RWPE2 (cell line): ENCODE measurements around the gene CCDC91.

Experiments
- ATAC-seq: fragments of 200-7000 bp; cut with Tn5 transposase; 3 replicates; pipeline ENCODE4 v1.9.1; 2021; ENCODE audit warnings: low read depth
- DNase-seq: peaks from one replicate; pipeline ENCODE4 v3.0.0-alpha.2; 2020; ENCODE audit warnings: low spot score
- H3K27ac ChIP-seq: fragments of 450-650 bp; 2 replicates; pipeline ENCODE4 v1.5.1; 2017; ENCODE audit warnings: mild to moderate bottlenecking; ENCODE audit not compliant: poor library complexity, severe bottlenecking
- H3K27me3 ChIP-seq: fragments of 250-450 bp; sonication (Bioruptor Pico); 2 replicates; pipeline ENCODE4 v1.5.1; 2021; ENCODE audit warnings: mild to moderate bottlenecking, moderate library complexity; ENCODE audit not compliant: insufficient read depth, poor library complexity, severe bottlenecking
- H3K36me3 ChIP-seq: fragments of 250-450 bp; sonication (Bioruptor Pico); 2 replicates; pipeline ENCODE4 v1.5.1; 2020; ENCODE audit warnings: low read depth, mild to moderate bottlenecking, moderate library complexity
- H3K4me1 ChIP-seq: fragments of 250-450 bp; sonication (Bioruptor Pico); 2 replicates; pipeline ENCODE4 v1.5.1; 2021; ENCODE audit warnings: mild to moderate bottlenecking, moderate library complexity; ENCODE audit not compliant: insufficient read depth, poor library complexity, severe bottlenecking
- H3K4me3 ChIP-seq: fragments of 250-450 bp; sonication (Bioruptor Pico); 2 replicates; pipeline ENCODE4 v1.5.1; 2021; ENCODE audit warnings: mild to moderate bottlenecking, moderate library complexity; ENCODE audit not compliant: severe bottlenecking
- H3K9me3 ChIP-seq: fragments of 250-450 bp; sonication (Bioruptor Pico); 2 replicates; pipeline ENCODE4 v1.5.1; 2021; ENCODE audit warnings: mild to moderate bottlenecking, moderate library complexity; ENCODE audit not compliant: severe bottlenecking
- CTCF ChIP-seq: fragments of 450-650 bp; IDR thresholded peaks from one replicate; pipeline ENCODE4 v1.5.1; 2017; ENCODE audit warnings: mild to moderate bottlenecking, moderate library complexity; ENCODE audit not compliant: poor library complexity, severe bottlenecking

CCDC91 gene

GRCh38 chr12:28582672-28583376 is 392.6 kb downstream of the CCDC91 start:
- TF ChIP-seq CTCF: no peak
- no peak for DNase-seq
- Histone ChIP-seq H3K27ac (no peak overlapping the region), H3K9me3 (no peaks in the 10 kb centered on the region), H3K36me3 (no peaks in the 10 kb centered on the region), H3K4me3 (no peak overlapping the region), H3K4me1 (no peaks in the 10 kb centered on the region), H3K27me3 (no peaks in the 10 kb centered on the region)
- ATAC-seq: no peak

- DNase-seq (no peak), ATAC-seq (no peak)
- no peak for TF ChIP-seq CTCF
- Histone ChIP-seq H3K27me3 (no peaks in the 10 kb centered on the region), H3K27ac (no peak overlapping the region), H3K4me3 (no peak overlapping the region), H3K36me3 (no peaks in the 10 kb centered on the region), H3K4me1 (no peaks in the 10 kb centered on the region), H3K9me3 (no peaks in the 10 kb centered on the region)
Measured at GRCh38 chr12:28583701-28584261, 393.5 kb downstream of the CCDC91 start.

- Histone ChIP-seq H3K27ac (no peak overlapping the region), H3K4me3 (no peak overlapping the region), H3K27me3 (no peaks in the 10 kb centered on the region), H3K9me3 (no peaks in the 10 kb centered on the region), H3K4me1 (no peaks in the 10 kb centered on the region), H3K36me3 (no peaks in the 10 kb centered on the region)
- ATAC-seq: no peak
- DNase-seq: no peak
- TF ChIP-seq CTCF: no peak
Measured at GRCh38 chr12:28585146-28585545, 394.9 kb downstream of the CCDC91 start.

GRCh38 chr12:28586481-28586880 is 396.2 kb downstream of the CCDC91 start:
- ATAC-seq (no peak), DNase-seq (no peak)
- no peaks in the 10 kb centered on the region for H3K4me1 ChIP-seq
- no peaks in the 10 kb centered on the region for H3K27me3 ChIP-seq
- H3K4me3 ChIP-seq: no peak overlapping the region
- H3K36me3 ChIP-seq: no peaks in the 10 kb centered on the region
- no peak overlapping the region for H3K27ac ChIP-seq
- TF ChIP-seq CTCF: no peak
- H3K9me3 ChIP-seq: no peaks in the 10 kb centered on the region

GRCh38 chr12:28591831-28592230 is 401.6 kb downstream of the CCDC91 start:
- no peaks in the 10 kb centered on the region for H3K4me1 ChIP-seq
- no peak for DNase-seq
- H3K27me3 ChIP-seq: no peaks in the 10 kb centered on the region
- no peaks in the 10 kb centered on the region for H3K9me3 ChIP-seq
- TF ChIP-seq CTCF: no peak
- ATAC-seq: no peak
- H3K36me3 ChIP-seq: no peaks in the 10 kb centered on the region
- no peak overlapping the region for H3K4me3 ChIP-seq
- H3K27ac ChIP-seq: no peak overlapping the region
